UCSD-AML1 (cell line): ENCODE data around the gene PPP1CC.

Experiments used
- DNase-seq: peaks from one replicate; lab custom pipeline; 2025; ENCODE audit not compliant: unreplicated experiment; lab: John Stamatoyannopoulos, UW

PPP1CC gene

DNA sequence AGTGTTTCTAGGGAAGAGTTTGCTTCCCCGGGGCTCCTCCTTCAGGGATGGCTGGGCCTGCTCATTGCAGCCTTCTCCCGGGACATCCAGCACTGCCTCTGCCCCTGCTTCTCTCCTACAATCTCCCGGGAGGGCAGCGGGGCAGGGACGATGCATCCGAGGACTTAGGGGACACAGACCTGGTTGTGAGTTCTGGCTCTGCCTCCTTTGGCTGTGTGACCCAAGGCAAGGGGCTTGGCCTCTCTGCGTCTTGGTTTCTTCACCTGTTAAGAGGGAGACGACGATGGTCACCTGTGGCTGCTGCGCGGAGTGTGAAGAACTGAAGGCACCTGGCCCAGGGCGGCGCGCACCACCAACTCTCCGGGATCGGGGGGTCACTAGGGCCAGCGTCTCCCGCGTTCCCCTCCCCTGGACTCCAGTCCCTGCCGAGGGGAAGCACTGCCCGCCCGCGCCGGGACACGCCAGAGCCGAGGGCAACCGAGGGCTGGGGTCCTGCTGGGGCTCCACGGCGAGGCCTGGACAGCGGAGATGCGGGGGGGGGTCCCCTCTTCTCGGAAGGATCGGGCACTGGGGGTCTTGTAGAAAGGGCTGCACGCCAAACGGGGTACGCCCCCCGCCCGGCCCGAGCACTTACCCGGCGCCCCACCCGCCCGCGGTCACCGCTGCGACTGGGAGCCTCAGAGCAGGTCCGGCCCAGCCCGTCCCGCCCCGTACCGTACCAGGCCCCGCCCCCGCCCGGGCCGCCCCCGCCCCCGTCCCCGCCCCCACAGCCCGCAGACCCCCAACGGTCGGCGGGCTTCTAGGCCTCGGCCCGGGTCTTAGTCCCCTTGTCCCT is 54.0 kb downstream of the PPP1CC start, which contains the start of gene HVCN1:
Gene HVCN1, minus strand, starts transcription at position 670 of the 835 bp plus-strand sequence. CDS start 5,870 bp downstream, outside the sequence.
- DNase-seq, result peak; percentile 55

DNA sequence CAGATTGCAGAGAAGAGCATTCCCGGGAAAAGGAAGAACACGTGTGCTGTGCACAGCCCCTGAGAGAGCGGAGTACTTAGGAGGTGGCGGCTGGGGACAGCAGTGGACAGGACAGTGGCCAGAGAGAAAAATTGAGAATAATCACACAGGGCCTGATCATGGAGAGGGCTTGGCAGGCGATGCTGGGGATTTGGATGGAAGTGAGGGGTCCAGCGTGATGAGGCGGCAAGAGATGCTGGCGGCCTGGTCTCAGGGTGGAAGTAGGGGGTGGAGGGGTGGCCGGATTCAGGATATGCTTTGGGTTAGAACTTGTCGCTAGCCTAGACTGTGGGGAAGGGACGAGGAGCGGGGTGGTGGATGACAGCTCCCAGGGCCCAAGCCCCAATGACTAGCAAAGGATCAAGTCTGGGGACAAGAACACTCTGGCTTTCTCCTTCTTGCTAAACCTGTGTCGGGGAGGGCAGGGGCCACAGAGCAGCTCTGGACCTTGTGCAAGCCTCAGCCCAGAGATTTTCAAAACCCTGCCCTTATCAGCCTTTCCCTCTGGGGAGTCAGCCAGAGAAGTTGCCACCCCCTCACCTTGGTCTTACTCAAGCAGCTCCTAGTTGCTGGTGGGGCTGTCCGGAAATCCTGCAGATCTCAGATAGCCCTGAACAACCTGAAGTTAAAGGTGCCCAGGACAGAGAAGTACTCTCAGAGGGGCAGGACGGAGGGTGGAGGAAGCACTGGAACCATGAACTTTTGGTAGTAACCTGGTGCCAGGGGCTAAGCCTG is 55.1 kb downstream of the PPP1CC start:
- no peak for DNase-seq

DNA sequence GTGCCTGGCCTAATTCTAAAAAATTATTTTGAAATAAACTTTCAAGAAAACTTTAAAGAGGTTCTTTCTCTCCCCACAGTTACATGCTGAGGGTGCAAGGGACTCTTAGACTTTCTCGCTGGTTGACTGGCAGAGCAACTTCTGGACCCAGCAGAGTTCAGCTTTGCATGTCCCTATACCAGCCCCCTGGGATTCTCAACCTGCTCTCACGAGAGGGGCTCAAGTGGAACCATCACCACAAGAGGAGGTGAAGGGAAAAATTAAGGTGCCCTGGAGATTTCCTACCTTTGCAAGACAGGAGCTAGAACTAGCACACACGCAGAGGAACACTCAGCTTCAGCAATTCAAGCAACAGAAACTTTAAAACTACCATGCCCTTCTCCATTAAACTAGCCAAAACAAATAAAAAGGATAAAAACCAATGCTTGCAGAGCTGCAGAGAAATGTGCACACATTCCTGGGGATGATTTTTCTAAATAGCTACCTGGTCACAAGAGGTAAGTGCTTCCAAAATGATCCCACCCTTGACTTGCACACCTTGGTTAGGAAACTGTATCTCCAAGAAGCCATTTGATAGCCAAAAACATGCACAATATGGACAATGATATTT is 56.3 kb downstream of the PPP1CC start:
- no peak for DNase-seq

DNA sequence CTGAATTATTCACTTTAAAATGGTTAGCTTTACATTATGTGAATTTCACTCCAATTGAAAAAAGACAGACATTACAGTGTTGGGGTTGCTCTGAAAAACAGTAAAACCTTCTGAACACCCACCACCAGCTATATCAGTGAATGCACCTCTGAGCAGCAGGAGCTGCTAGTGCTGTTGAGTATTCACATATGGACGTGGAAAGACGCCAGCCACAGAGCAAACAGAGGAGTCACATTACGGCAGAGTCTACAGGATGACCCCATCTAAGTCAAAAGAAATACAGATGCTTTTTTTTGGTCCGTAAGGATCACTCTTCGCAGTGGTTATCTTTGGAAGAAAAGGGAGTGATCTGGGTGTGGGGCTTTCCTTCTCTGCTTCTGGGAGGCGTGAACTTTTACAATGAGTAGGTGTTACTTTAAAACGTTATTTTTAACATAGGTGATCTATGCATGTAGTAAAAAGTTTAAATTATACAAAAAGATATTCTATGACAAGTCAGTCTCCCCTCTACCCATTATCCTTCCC is 58.3 kb downstream of the PPP1CC start:
- no peak for DNase-seq

DNA sequence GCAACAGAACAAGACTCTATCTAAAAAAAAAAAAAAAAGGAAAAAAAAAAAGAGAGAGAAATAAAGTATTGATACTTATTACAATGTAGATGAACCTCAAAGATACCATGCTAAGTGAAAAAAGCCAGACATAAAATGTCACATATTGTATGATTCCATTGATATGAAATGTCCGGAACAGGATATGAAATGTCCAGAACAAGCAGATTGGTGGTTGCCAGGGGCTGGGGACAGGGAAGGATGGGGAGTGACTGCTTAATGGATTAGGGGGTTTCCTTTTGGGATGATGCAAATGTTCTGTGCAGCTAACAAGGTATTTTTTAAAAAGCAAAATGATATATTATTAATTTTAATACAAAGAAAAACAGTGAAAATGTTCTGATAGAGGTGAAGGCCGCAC is 58.8 kb downstream of the PPP1CC start:
- DNase-seq, result no peak

DNA sequence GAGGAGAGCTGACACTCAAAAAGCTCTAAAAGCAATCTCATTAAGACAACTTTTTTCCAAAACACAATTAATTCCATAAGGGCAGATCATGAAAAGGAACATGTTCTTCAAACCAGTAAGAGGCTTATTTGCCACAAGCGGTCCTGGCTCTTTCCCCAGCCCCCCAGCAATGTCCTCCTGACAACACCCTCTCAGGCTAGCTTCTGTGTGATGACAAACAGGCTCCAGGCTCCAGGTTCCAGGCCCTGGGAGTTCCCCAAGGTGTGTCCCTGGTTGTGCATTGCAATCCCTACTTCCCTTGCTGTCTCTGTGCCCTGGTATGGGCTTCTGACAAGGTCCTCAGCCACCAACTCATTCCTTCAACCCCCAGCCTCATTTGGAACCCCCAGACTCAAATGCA is 62.7 kb downstream of the PPP1CC start:
- no peak for DNase-seq

DNA sequence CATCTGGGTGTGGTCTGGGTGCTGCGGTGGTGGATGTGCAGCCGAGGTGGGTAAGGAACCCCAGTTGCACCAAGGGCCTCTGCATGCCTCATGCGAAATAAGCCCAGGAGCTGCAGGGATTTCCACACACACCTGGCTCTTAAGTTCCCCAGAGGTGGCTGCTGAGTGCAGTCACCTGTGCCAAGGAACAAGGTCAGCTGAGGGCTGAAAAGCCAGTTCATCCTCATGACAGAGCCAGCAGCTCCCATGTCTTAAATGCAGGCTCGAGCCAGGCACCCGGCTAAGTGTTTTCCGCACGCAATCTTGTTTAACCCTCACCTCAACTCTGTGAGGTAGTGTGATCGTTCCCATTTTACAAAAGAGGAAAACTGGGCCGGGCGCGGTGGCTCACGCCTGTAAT is 63.5 kb downstream of the PPP1CC start:
- DNase-seq, result no peak

DNA sequence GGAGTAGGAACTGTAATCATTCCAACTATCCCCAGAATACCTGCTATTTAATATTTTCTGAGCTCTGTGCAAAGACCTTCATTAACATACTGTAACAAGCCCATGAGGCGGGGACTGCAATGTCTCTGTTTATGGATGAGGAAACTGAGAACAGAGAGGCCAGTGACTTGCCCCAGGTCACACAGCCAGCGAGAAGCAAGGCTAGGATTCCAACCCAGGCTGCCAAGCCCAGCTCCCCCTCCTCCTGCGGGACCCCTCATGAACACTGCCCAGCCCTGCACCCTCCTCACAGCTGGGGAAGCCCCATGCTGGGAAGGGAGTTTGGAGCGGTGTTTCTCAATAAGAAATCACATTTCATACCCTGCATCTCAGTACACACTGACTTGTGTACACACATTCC is 64.7 kb downstream of the PPP1CC start:
- DNase-seq, result no peak

DNA sequence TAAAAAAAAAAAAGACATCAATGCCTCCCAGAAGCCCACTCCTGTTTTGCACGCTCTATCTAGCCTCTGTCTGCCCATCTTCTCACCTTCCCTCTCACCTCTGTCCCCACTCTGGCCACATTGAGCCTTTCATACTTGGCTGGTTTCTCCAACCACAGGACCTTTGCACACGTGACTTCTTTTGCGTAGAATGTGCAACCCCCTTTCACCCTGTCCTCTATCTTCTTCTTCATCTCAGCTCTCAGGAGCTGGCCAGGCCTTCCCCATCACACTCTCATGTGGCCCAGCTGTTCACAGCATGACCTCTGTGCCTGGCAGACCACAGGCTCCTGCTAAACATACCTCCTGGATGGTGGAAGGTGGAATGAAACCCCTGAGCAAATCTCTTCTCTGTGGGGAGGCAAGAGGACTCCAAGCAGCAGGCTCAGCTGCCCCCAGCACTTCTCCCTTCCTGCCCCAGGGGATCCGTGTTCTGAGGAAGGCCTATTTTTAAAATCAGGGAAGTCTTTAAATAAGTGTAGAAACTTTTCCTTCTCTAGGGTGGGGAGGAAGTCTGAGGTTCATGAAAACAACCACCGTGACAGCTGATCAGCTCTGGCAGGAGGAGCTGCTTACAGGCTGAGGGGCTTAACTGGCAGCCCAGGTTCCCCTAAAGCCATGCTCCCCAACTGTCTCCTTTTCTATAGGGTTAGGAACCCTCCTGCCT is 65.3 kb downstream of the PPP1CC start:
- peak; percentile 59 for DNase-seq

DNA sequence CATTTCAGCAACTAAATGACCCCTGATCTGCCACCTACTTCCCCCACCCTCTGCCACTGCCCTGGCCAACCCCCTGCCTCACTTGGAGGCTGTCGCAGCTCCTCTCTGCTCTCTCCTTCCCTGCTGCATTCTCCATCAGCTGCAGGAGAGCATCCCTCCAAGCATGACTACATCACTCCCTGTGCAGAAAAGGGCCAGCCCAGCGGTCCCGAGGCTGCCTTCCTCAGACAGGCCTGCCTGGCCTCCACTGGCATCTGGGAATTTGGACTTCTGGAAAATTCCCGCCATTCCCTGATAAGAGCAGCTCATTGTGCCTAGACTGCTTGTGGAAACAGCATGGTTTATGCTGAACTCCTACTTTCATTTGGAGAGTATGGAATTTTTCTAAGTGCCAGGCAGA is 66.5 kb downstream of the PPP1CC start:
- no peak for DNase-seq

DNA sequence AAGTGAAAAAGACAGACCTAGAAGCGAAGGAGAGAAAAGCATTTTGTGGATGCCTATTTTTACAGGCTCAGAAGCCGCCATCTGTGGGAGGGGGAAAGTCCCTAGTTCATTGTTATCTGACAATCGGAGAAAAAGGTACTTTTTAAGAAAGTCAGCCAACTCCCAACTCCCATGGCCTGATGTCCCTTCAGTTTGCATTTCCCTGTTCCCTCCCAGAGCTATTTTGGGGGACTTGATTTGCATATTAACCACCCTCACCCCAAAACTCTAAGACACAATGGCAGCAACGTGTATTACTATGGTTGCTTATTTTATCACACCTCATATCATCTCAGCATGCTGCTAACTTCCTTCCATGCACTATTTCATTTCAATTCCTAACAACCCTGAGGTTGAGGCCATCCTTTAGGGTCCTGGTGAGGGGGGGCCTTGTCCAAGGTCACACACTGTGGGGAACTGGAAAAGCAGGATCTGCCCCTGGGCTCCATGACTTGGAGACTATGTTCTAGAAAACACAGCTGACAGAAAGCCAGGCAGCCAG is 72.5 kb downstream of the PPP1CC start:
- no peak for DNase-seq
